ENCODE results near the gene MYO16.

- no peak for TF ChIP-seq CTCF (IDR thresholded peaks at IDR 0.05; ENCODE audit: insufficient read depth, low read length, poor library complexity, severe bottlenecking)
- no peak for TF ChIP-seq EZH2phosphoT487 (conservative IDR thresholded peaks at IDR 0.05; ENCODE audit: low read length)
These were observed 461.8 kb downstream of the MYO16 start for GRCh38 chr13:109091249-109091648.
